ENCODE results near the gene IL17RE.

The IL17RE gene

GRCh38 chr3:9908286-9908685, 5.6 kb downstream of the IL17RE start:
- DNase-seq: no peak

GRCh38 chr3:9909221-9910013, 6.8 kb downstream of the IL17RE start:
- DNase-seq: no peak

GRCh38 chr3:9911863-9912262, 9.2 kb downstream of the IL17RE start:
- no peak for DNase-seq

- DNase-seq: no peak
These were observed 9.8 kb downstream of the IL17RE start for GRCh38 chr3:9912294-9912935.

- DNase-seq: no peak
These were observed 11.0 kb downstream of the IL17RE start for GRCh38 chr3:9913601-9914000.

GRCh38 chr3:9914011-9914410, 11.4 kb downstream of the IL17RE start:
- DNase-seq: no peak

- no peak for DNase-seq
These were observed 12.1 kb downstream of the IL17RE start for GRCh38 chr3:9914559-9915253.

GRCh38 chr3:9915254-9916141, 12.8 kb downstream of the IL17RE start:
- DNase-seq: no peak

GRCh38 chr3:9916346-9916733, 13.7 kb downstream of the IL17RE start:
- DNase-seq: no peak

GRCh38 chr3:9916734-9917680, 14.4 kb downstream of the IL17RE start, which contains the start of gene IL17RC:
Gene IL17RC, plus strand, starts transcription at chr3:9917098. Its CDS starts 218 bp downstream, at chr3:9917316.
- DNase-seq: no peak

GRCh38 chr3:9917820-9918219, 15.2 kb downstream of the IL17RE start:
- no peak for DNase-seq

GRCh38 chr3:9918261-9919038, 15.8 kb downstream of the IL17RE start:
- no peak for DNase-seq

- DNase-seq: no peak
These were observed 25.5 kb downstream of the IL17RE start for GRCh38 chr3:9928158-9928557.

- DNase-seq: no peak
These were observed 28.3 kb downstream of the IL17RE start for GRCh38 chr3:9930804-9931418.

- DNase-seq: no peak
These were observed 29.8 kb downstream of the IL17RE start for GRCh38 chr3:9932535-9932842.

GRCh38 chr3:9932843-9933560, 30.4 kb downstream of the IL17RE start:
- DNase-seq: peak; percentile 90

GRCh38 chr3:9933561-9934234, 31.1 kb downstream of the IL17RE start, which contains the start of gene CRELD1:
Gene CRELD1, plus strand, starts transcription at chr3:9933834. Its CDS starts 605 bp downstream, at chr3:9934439.
- peak; percentile 97 for DNase-seq

- peak; percentile 36 for DNase-seq
These were observed 31.6 kb downstream of the IL17RE start for GRCh38 chr3:9934235-9934621.

GRCh38 chr3:9934993-9935392, 32.3 kb downstream of the IL17RE start:
- no peak for DNase-seq

Data from CD4-positive, alpha-beta T cell treated with Interleukin-15 for 1 hour (primary cell).